GM10248 (cell line): ENCODE measurements around the gene CEP41.

Experiments
- CTCF ChIA-PET: fragments of 300-600 bp; sonication (Branson Sonifier 250); formaldehyde crosslinking; extraction: SDS; loops from one replicate; lab custom pipeline; 2021; ENCODE audit warnings: antibody characterized with exemption; lab: Yijun Ruan, JAX
- POLR2A ChIA-PET: fragments of 350-650 bp; sonication (Branson Sonifier 250); formaldehyde crosslinking; extraction: SDS; loops from one replicate; lab custom pipeline; 2020; ENCODE audit warnings: antibody characterized with exemption; lab: Yijun Ruan, JAX
- DNase-seq: peaks from one replicate; pipeline ENCODE4 v3.0.0; 2012; ENCODE audit errors: extremely low spot score
- CTCF ChIP-seq: IDR thresholded peaks from 2 replicates; pipeline ENCODE4 v1.5.1; 2012; ENCODE audit warnings: mild to moderate bottlenecking, low read depth; ENCODE audit errors: extremely low read depth, missing control alignments, control extremely low read depth

CEP41 gene

GRCh38 chr7:130486114-130486953, 45.5 kb upstream of the CEP41 start:
- CTCF ChIA-PET = interaction anchor here (1.0 to 1.3 kb wide), 3 partner anchors 11 to 147 kb away, joined by 3 to 7 read pairs (median 4); no protein-coding TSS in a partner anchor
- POLR2A ChIA-PET = interaction anchor here (1.0 kb wide), 1 partner anchor 123 kb away, joined by 4 read pairs; no protein-coding TSS in a partner anchor

DNA sequence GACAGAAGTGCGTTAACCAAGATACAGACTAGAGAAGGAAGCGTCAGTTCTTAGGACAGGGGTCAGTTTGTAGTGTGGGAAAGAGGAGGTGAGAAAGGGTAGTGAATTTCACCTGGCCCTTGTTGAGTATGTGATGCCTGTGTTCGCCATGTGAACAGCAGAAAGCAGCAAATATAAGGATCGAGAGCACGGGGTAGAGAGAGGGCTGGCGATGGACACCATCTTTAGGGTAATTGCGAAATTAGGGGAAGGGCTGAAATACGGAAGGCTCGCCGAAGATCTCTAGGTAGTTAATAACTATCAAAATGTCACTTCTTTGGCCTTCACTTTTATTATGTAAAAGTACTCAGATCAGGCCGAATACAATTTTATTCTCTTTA, 44.9 kb upstream of the CEP41 start:
- no peak for DNase-seq
- POLR2A ChIA-PET = no interaction called here
- no peak for TF ChIP-seq CTCF
- CTCF ChIA-PET = interaction anchor here (1.2 kb wide), 1 partner anchor 33 kb away, joined by 4 read pairs; no protein-coding TSS in a partner anchor

More at GRCh38 chr7:130486114-130486953, 45.5 kb upstream of the CEP41 start:
- DNase-seq = peak; percentile 64
- peak; percentile 58 for TF ChIP-seq CTCF

DNA sequence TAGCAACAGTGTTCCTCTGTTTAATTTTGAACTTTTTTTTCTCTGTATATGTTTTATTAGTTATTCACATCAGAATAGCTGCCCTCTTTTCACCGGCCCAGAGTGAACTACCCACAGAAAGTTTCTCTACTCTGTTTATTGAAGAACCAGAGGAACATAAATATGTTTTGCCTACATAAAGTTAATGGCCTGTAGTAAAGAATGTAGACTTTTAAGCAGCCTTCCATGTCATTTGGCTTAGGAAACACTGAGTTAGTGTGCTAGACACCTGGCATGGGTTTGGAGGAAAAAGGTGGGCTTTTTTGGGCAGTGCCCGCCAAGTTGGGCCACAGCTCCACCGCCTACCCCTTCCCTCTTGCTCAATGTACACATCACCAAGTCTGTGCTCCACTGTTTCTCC, 42.2 kb upstream of the CEP41 start:
- TF ChIP-seq CTCF = no peak
- no peak for DNase-seq
- POLR2A ChIA-PET = no interaction called here
- CTCF ChIA-PET = interaction anchor here (1.0 kb wide), 2 partner anchors 10 to 20 kb away, joined by 4 to 5 read pairs; no protein-coding TSS in a partner anchor

DNA sequence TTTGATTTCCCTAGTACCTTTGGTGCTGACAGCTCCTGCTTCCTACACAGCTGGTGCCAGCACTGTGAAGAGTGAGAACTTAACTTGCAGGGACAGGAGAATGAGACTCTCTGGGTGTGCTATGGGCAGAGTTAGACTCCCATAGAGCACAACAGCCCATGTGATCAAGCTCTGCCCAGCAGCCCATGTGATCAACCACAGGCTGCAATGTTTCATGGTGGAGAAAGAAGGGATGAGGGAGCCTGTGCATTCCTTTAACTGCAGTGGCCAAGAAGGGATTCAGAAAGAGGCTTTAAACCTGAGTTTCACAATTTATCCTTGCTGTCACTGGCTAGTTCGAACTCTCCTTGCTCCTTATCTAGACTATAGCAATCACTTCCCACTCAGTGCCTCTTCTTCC, 41.1 kb upstream of the CEP41 start:
- ChIA-PET CTCF (no interaction called here), POLR2A (no interaction called here)
- no peak for TF ChIP-seq CTCF
- no peak for DNase-seq

- ChIA-PET CTCF (interaction anchor here (1.2 to 1.5 kb wide), 3 partner anchors 7 to 26 kb away, joined by 3 to 4 read pairs (median 3); no protein-coding TSS in a partner anchor), POLR2A (no interaction called here)
- DNase-seq = no peak
- no peak for TF ChIP-seq CTCF
These were observed 39.0 kb upstream of the CEP41 start for GRCh38 chr7:130479716-130480400.

- CTCF ChIA-PET = interaction anchor here (1.2 to 1.5 kb wide), 3 partner anchors 8 to 25 kb away, joined by 3 to 4 read pairs (median 3); no protein-coding TSS in a partner anchor
- DNase-seq = no peak
- POLR2A ChIA-PET = no interaction called here
- TF ChIP-seq CTCF = no peak
These were observed 38.2 kb upstream of the CEP41 start for GRCh38 chr7:130478991-130479390.
